ENCODE measurements around the gene YKT6.
"Not testable (repeated sequence)": the region's sequence is repeated elsewhere in the genome, so short reads cannot be mapped to it uniquely, and the experiment has no call there.

Gene YKT6

GRCh38 chr7:44200699-44201461 lies at the start of gene YKT6:
YKT6 (plus strand) TSS chr7:44200978; CDS start chr7:44201136, 158 bp downstream.
- DNase-seq (ENCODE audit: low read depth in 3 of 3): peak; percentile 86 to 89 (median 87)

GRCh38 chr7:44151956-44152355 lies 48.8 kb upstream of the YKT6 start:
- no peak for DNase-seq (ENCODE audit: low read depth in 3 of 3)

GRCh38 chr7:44152971-44153947 lies 47.5 kb upstream of the YKT6 start:
- DNase-seq (ENCODE audit: low read depth in 3 of 3): no peak

GRCh38 chr7:44153948-44154335 lies 46.8 kb upstream of the YKT6 start:
- no peak for DNase-seq (ENCODE audit: low read depth in 3 of 3)

GRCh38 chr7:44154703-44155102 lies 46.1 kb upstream of the YKT6 start:
- no peak for DNase-seq (ENCODE audit: low read depth in 3 of 3)

GRCh38 chr7:44155191-44156185 lies 45.3 kb upstream of the YKT6 start:
- DNase-seq (ENCODE audit: low read depth in 3 of 3): no peak

- no peak for DNase-seq (ENCODE audit: low read depth in 3 of 3)
Observed at GRCh38 chr7:44156453-44157010, 44.2 kb upstream of the YKT6 start.

GRCh38 chr7:44157116-44158080 lies 43.4 kb upstream of the YKT6 start:
- DNase-seq (ENCODE audit: low read depth in 3 of 3): no peak

GRCh38 chr7:44158096-44158872 lies 42.5 kb upstream of the YKT6 start:
- no peak for DNase-seq (ENCODE audit: low read depth in 3 of 3)

GRCh38 chr7:44158873-44159631 lies 41.7 kb upstream of the YKT6 start:
- no peak for DNase-seq (ENCODE audit: low read depth in 3 of 3)

- no peak for DNase-seq (ENCODE audit: low read depth in 3 of 3)
Observed at GRCh38 chr7:44159824-44160630, 40.8 kb upstream of the YKT6 start.

- DNase-seq (ENCODE audit: low read depth in 3 of 3): no peak
Observed at GRCh38 chr7:44161371-44161770, 39.4 kb upstream of the YKT6 start.

- no peak for DNase-seq (ENCODE audit: low read depth in 3 of 3)
Observed at GRCh38 chr7:44162179-44162578, 38.6 kb upstream of the YKT6 start.

GRCh38 chr7:44162785-44163395 lies 37.9 kb upstream of the YKT6 start:
- no peak for DNase-seq (ENCODE audit: low read depth in 3 of 3)

GRCh38 chr7:44163591-44163990 lies 37.2 kb upstream of the YKT6 start:
- DNase-seq (ENCODE audit: low read depth in 3 of 3): no peak

- no peak for DNase-seq (ENCODE audit: low read depth in 3 of 3)
Observed at GRCh38 chr7:44167920-44168319, 32.9 kb upstream of the YKT6 start.

GRCh38 chr7:44171901-44172300 lies 28.9 kb upstream of the YKT6 start:
- not testable (repeated sequence) for DNase-seq (ENCODE audit: low read depth in 3 of 3)

Measured in stimulated activated CD4-positive, alpha-beta T cell treated with anti-CD3 and anti-CD28 coated beads, TNF-alpha, amount 100 ng/mL, for 4 hours (primary cell).